ENCODE results near the gene AMER3. TPM values are rescaled to one million over a fixed set of nuclear protein-coding genes. Genes with fewer than 3 reads are reported as not detected.

Gene AMER3
- total and polyA plus RNA-seq, 2 of the 8 experiments (the other 6 are each of a cell fraction or from before 2014, with no cell fraction given), result 0.15 to 0.19 TPM

GRCh38 chr2:130727286-130727924, 27.9 kb upstream of the AMER3 start (continued):
- peak in 1 of 2 experiments; percentile 64; a peak in 2 of 3 replicates for TF ChIP-seq POLR2A (IDR thresholded peaks at IDR 0.05; ENCODE audit: control extremely low read depth in 1 of 2, low read depth in 2 of 2, low read length in 2 of 2)
- no peak for TF ChIP-seq RXRA (IDR thresholded peaks at IDR 0.05; ENCODE audit: insufficient read depth, low read depth, low read length)
- no peak for TF ChIP-seq TEAD4 (IDR thresholded peaks at IDR 0.05; ENCODE audit: low read depth, low read length)
- TF ChIP-seq CTCF (IDR thresholded peaks at IDR 0.05; ENCODE audit: control extremely low read depth in 1 of 3, insufficient read depth in 1 of 3, low read depth in 1 of 3, low read length in 3 of 3), result no peak
- TF ChIP-seq E2F6 (IDR thresholded peaks at IDR 0.05), result no peak; the same call in 1 of the 2 replicates

All from H1 (cell line).